ENCODE results near the gene CAMK2B.

DNA sequence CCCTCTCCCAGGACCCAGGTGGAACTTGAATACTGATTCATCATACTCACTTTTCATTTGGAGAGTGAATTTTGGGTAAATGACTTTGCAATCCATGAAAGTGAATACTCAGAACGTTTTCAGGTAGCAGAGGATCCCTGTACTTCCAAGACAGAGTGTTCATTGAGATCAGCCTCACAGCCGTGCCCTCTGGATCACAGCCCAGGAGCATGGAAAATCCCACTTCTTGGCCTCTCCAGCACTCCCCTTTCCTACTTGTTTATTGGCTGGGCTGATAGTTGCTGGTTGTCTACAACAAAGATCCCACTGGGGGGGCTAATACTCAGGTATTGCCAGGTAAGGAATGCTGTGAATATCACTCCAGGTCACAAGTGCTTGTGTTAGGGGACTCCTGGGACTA is 142.0 kb downstream of the CAMK2B start:
- TF ChIP-seq, protein P1, sequence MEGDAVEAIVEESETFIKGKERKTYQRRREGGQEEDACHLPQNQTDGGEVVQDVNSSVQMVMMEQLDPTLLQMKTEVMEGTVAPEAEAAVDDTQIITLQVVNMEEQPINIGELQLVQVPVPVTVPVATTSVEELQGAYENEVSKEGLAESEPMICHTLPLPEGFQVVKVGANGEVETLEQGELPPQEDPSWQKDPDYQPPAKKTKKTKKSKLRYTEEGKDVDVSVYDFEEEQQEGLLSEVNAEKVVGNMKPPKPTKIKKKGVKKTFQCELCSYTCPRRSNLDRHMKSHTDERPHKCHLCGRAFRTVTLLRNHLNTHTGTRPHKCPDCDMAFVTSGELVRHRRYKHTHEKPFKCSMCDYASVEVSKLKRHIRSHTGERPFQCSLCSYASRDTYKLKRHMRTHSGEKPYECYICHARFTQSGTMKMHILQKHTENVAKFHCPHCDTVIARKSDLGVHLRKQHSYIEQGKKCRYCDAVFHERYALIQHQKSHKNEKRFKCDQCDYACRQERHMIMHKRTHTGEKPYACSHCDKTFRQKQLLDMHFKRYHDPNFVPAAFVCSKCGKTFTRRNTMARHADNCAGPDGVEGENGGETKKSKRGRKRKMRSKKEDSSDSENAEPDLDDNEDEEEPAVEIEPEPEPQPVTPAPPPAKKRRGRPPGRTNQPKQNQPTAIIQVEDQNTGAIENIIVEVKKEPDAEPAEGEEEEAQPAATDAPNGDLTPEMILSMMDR (IDR thresholded peaks at IDR 0.05; ENCODE audit: low read length): no peak
- TF ChIP-seq EZH2 (IDR thresholded peaks at IDR 0.05; ENCODE audit: borderline replicate concordance, low read length): no peak
